GM12892 (cell line): ENCODE data around the gene FKBP11.

Experiments
- POLR2A ChIP-seq: IDR thresholded peaks from 2 replicates; pipeline ENCODE4 v1.6.1; 2011; ENCODE audit warnings: low read depth, low read length, control low read depth
- POLR2AphosphoS5 ChIP-seq: IDR thresholded peaks from 2 replicates; pipeline ENCODE4 v1.6.1; 2011; ENCODE audit warnings: low read depth, low read length, control low read depth
- TAF1 ChIP-seq: IDR thresholded peaks from 2 replicates; pipeline ENCODE4 v1.6.1; 2011; ENCODE audit warnings: low read depth, mild to moderate bottlenecking, control low read depth, low read length, borderline replicate concordance

DNA sequence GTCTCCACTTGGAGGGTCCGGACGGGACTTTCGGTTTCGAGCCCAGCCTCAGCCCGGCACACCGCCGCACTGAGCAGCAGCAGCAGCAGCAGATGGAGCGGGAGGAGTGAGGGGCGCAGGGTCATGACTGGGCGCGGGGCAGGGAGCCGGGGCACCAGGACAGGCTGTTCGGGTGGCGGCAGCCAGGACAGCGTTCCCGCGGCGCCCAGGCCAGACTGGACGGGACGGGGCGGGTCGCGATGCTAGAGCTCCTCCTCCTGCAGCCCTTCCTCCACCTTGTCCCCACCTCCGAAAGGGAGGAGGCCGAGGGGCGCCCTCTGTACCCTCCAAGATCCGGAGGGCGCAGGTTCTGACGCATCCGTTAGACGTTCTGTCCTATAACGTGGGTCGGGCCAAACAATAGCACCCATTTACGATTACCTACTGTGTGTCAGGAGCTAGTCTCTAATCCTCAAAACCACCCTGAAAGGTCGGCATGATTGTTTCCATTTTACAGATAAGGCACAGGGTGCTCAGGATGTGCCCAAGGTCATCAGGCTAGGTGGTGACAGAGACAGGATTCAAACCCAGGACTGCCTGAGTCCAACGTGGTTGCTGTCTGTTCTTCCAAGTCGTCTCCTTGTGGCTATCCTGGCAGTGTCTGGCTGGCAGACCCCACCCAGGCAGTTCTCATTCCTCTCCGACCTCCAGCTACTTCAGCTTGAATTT lies at the start of gene FKBP11:
- peak; percentile 88 for TF ChIP-seq POLR2AphosphoS5
- peak; percentile 88 for TF ChIP-seq POLR2A
- TF ChIP-seq TAF1: peak; percentile 69
